ENCODE results near the gene SH3YL1.

The SH3YL1 gene

DNA sequence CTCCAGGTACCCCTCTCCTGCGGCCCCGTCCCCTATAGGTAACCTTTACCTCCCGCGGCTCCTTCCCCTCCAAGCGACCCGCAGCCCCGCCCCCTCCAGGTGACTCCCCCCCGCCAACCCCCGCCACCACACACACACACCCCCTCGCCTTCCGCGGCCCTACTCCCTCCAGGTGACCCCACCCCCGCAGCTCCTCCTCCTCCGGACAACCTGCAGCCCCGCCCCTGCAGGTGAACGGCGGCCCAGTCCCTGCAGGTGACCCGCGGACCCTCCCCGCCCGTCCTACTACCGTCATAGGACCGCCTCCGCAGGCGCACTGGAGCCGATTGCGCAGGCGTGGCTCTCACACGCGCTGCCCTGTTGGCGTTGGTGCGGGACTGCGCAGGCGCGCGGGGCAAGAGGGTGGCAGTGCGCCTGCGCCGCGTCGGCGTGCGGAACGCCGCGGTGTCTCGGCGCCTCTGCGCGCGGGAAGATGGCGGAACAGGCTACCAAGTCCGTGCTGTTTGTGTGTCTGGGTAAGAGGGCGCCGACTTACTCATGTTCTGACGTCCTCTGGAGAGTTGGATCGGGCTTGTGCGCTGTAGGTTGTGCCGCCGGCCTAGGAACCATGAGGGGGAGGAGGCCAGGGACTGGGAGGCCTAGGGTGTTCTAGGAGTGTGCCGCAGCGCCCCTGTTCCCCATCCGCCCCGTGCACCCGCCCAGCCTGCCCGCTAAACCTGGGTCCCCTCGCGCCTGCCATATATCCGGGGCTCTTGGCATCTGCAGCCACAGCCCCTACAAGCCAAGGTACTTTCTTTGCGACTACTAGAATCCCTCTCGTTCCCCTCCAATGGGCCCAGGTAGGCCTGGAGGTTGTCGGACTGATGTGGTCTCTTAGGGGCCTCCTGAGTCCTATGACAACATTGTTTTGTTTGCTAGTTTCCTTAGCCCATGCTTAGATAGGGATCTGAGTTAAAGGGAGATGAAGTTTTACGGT, 949 bp upstream of the SH3YL1 start, which contains the start of gene ACP1:
Gene ACP1 (plus strand): TSS at position 455 of the 976 bp plus-strand sequence. CDS start 18 bp downstream, at position 473.
- peaks cover 12% of the 10 kb centered on the region for H3K4me1 ChIP-seq (ENCODE audit: control insufficient read depth, insufficient read depth, low read length)
- H3K27me3 ChIP-seq (ENCODE audit: control insufficient read depth, insufficient read depth, low read length): peaks cover 11% of the 10 kb centered on the region
- peak within 1 kb of the TSS; percentile 81 for H3K4me3 ChIP-seq (ENCODE audit: low read depth, low read length)
- H3K9ac ChIP-seq (ENCODE audit: low read depth, low read length): peak within 1 kb of the TSS; percentile 87
- no peaks in the 10 kb centered on the region for H3K36me3 ChIP-seq (ENCODE audit: control insufficient read depth, insufficient read depth, low read length)
- no peaks in the 10 kb centered on the region for H3K9me3 ChIP-seq (ENCODE audit: control insufficient read depth, insufficient read depth, low read length)

DNA sequence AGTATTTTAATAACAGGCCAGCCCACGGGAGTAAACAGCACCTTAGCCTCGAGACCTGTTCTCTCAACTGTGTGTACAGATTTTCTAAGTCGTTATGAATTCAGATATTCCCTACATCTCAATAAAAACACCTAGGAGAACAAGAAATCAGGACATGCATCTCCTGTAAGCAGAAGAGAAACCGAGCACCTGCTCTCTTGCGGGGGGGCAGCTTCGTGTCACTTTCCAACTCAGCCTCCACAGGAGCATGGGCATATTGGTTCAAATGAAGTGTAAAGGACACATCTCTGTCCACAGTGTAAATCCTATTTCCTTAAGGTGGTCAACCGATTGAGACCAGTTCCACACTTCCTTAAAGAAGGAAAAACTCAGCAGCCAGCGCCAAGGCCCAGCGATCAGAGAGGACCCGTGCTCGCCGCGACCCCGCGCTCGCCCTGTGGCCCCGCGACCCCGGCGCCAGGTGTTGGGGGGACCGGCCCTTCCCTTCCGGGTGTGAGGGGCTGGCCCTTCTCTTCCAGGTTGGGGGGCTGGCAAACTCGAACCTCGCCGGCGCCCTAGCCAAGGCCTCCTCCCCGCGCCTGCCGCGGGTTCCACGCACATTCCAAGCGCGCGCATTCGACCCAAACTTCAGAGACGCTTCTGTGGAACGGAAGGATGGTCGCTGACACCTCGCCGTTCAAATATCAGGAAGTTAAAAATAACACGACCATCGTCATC, 652 bp downstream of the SH3YL1 start:
- Histone ChIP-seq H3K36me3 (ENCODE audit: control insufficient read depth, insufficient read depth, low read length) (no peaks in the 10 kb centered on the region), H3K4me3 (ENCODE audit: low read depth, low read length) (peak overlapping the region; percentile 66), H3K9ac (ENCODE audit: low read depth, low read length) (no peak overlapping the region), H3K9me3 (ENCODE audit: control insufficient read depth, insufficient read depth, low read length) (no peaks in the 10 kb centered on the region), H3K27me3 (ENCODE audit: control insufficient read depth, insufficient read depth, low read length) (peaks cover 11% of the 10 kb centered on the region), H3K4me1 (ENCODE audit: control insufficient read depth, insufficient read depth, low read length) (peaks cover 12% of the 10 kb centered on the region)

DNA sequence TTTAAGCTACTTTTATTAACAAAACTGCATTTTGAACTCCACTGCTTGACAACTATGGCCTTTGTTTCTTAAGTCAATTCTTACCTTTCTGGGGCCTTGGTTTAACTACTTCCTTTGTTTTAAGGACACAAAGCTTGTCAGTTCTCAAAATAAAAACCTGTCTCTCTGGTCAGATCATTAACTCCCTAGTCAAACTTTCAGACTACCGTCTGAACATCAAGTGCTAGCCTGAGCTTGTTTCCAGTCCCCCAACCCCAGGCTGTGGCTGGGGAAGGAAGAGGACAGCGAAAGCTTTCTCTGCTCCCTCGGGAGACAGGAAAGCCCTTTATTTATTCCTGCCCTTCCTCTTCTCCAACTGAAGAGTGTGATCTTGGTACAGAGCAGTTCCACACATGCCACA, 1.7 kb downstream of the SH3YL1 start:
- peak overlapping the region; percentile 66 for H3K4me3 ChIP-seq (ENCODE audit: low read depth, low read length)
- H3K9ac ChIP-seq (ENCODE audit: low read depth, low read length): no peak overlapping the region
- H3K9me3 ChIP-seq (ENCODE audit: control insufficient read depth, insufficient read depth, low read length): no peaks in the 10 kb centered on the region
- peaks cover 11% of the 10 kb centered on the region for H3K27me3 ChIP-seq (ENCODE audit: control insufficient read depth, insufficient read depth, low read length)
- peaks cover 11% of the 10 kb centered on the region for H3K4me1 ChIP-seq (ENCODE audit: control insufficient read depth, insufficient read depth, low read length)
- no peaks in the 10 kb centered on the region for H3K36me3 ChIP-seq (ENCODE audit: control insufficient read depth, insufficient read depth, low read length)

DNA sequence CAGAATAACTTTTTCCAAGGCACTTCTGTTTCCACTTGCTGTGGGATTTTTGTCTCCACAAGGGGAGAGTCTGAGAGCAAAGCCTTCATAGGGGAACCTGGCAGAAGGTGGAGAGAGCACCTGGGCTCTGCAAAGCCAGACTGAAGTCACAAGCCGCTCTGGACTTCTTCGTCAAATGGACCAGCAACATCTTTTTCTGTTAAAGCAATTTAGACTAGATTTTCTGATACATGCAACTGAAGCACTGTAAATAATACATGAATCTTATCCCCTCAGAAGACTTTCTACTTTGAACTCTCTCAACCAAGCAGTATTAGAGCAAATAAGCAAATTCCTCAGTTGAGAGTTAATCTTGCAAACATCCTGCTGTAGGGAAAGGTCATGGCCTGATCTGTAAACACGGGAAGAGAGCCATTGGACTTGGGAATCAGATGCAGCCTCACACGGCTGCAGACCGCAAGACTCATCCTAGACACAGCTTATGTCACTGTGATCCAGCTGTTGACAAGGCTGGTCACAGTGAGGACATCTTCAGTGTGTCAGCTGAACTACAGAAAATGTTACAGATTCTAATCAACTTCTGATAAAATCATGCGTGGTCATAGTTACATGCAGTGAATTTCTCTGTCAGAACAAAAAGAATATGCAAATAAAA, 3.2 kb downstream of the SH3YL1 start:
- Histone ChIP-seq H3K4me3 (ENCODE audit: low read depth, low read length) (no peak overlapping the region), H3K9ac (ENCODE audit: low read depth, low read length) (no peak overlapping the region), H3K9me3 (ENCODE audit: control insufficient read depth, insufficient read depth, low read length) (no peaks in the 10 kb centered on the region), H3K4me1 (ENCODE audit: control insufficient read depth, insufficient read depth, low read length) (peaks cover 2% of the 10 kb centered on the region), H3K27me3 (ENCODE audit: control insufficient read depth, insufficient read depth, low read length) (peaks cover 11% of the 10 kb centered on the region), H3K36me3 (ENCODE audit: control insufficient read depth, insufficient read depth, low read length) (no peaks in the 10 kb centered on the region)

DNA sequence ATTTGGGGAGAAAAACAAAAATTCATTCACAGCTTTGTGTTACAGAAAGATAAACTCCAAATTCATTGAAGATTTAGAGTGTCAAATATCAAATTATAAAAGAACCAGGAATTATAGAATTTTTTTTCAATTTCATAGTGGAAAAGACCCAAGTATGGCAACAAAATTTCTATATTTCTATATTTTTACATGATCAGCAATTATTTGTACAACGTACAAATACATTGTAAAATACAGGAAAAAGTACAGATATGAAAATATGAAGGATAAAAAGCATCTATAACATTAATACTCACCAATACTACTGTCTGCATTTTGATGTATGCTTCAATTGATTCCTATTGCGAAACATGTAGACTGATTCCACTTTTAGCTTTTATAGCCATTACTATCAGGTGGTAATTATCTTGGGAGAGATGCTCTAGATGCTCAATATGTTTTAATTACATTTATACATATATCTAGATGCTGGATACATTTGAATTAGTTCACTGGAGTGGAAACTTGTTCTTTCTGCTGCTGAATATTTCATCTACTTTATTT, 4.0 kb downstream of the SH3YL1 start:
- no peak overlapping the region for H3K4me3 ChIP-seq (ENCODE audit: low read depth, low read length)
- H3K36me3 ChIP-seq (ENCODE audit: control insufficient read depth, insufficient read depth, low read length): no peaks in the 10 kb centered on the region
- no peaks in the 10 kb centered on the region for H3K9me3 ChIP-seq (ENCODE audit: control insufficient read depth, insufficient read depth, low read length)
- H3K4me1 ChIP-seq (ENCODE audit: control insufficient read depth, insufficient read depth, low read length): peaks cover 2% of the 10 kb centered on the region
- peaks cover 11% of the 10 kb centered on the region for H3K27me3 ChIP-seq (ENCODE audit: control insufficient read depth, insufficient read depth, low read length)
- no peak overlapping the region for H3K9ac ChIP-seq (ENCODE audit: low read depth, low read length)

DNA sequence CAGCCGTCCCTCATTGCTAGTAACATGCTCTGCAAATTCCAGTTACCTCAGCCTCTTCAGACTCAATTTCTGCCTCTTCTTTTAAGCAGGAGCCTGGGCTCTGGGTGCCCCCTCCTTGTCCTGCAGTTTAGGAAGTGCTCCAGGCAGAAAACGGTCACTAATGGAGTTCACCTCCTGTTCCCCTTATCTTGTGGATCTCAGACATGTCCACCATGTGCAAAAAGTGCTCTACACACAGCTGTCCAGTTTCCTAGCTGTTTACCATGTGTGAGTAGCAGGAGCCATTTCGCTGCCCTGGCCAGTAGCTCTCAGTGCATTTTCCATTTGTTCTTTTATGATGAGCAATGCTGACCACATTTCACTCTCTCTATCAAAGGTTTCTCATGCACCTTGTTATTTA, 4.9 kb downstream of the SH3YL1 start:
- Histone ChIP-seq H3K27me3 (ENCODE audit: control insufficient read depth, insufficient read depth, low read length) (peaks cover 11% of the 10 kb centered on the region), H3K36me3 (ENCODE audit: control insufficient read depth, insufficient read depth, low read length) (no peaks in the 10 kb centered on the region), H3K4me3 (ENCODE audit: low read depth, low read length) (no peak overlapping the region), H3K9ac (ENCODE audit: low read depth, low read length) (no peak overlapping the region), H3K9me3 (ENCODE audit: control insufficient read depth, insufficient read depth, low read length) (no peaks in the 10 kb centered on the region), H3K4me1 (ENCODE audit: control insufficient read depth, insufficient read depth, low read length) (peaks cover 2% of the 10 kb centered on the region)

DNA sequence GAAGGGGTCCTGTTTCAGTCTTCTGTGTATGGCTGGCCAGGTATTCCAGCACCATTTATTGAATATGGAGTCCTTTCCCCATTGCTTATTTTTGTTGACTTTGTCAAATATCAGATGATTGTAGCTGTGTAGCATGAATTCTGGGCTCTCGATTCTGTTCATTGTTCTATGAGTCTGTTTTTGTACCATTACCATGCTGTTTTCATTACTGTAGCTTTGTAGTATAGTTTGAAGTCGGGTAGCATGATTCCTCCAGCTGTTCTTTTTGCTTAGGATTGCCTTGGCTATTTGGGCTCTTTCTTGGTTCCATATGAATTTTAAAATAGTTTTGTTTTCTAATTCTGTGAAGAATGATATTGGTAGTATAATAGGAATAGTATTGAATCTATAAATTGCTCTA, 6.0 kb downstream of the SH3YL1 start:
- no peaks in the 10 kb centered on the region for H3K9me3 ChIP-seq (ENCODE audit: control insufficient read depth, insufficient read depth, low read length)
- no peak overlapping the region for H3K4me3 ChIP-seq (ENCODE audit: low read depth, low read length)
- no peaks in the 10 kb centered on the region for H3K36me3 ChIP-seq (ENCODE audit: control insufficient read depth, insufficient read depth, low read length)
- H3K9ac ChIP-seq (ENCODE audit: low read depth, low read length): no peak overlapping the region
- H3K4me1 ChIP-seq (ENCODE audit: control insufficient read depth, insufficient read depth, low read length): peaks cover 2% of the 10 kb centered on the region
- peaks cover 6% of the 10 kb centered on the region for H3K27me3 ChIP-seq (ENCODE audit: control insufficient read depth, insufficient read depth, low read length)

DNA sequence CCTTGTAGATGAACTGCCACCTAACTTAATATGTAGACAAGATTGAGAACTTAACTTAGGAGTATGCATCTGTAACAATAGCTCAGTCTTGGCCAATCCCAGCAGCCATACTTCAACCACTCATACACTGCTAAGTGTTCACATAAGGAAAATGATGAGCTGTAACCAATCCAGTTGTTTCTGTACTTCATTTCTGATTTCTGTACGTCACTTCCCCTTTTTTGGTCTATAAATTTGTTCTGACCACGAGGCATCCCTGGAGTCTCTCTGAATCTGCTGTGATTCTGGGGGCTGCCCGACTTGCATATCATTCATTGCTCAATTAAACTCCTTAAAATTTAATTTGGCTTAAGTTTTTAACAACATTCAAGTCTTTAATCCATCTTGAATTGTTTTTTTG, 6.4 kb downstream of the SH3YL1 start:
- H3K36me3 ChIP-seq (ENCODE audit: control insufficient read depth, insufficient read depth, low read length): no peaks in the 10 kb centered on the region
- no peak overlapping the region for H3K9ac ChIP-seq (ENCODE audit: low read depth, low read length)
- no peak overlapping the region for H3K4me3 ChIP-seq (ENCODE audit: low read depth, low read length)
- no peaks in the 10 kb centered on the region for H3K4me1 ChIP-seq (ENCODE audit: control insufficient read depth, insufficient read depth, low read length)
- peaks cover 2% of the 10 kb centered on the region for H3K27me3 ChIP-seq (ENCODE audit: control insufficient read depth, insufficient read depth, low read length)
- no peaks in the 10 kb centered on the region for H3K9me3 ChIP-seq (ENCODE audit: control insufficient read depth, insufficient read depth, low read length)

DNA sequence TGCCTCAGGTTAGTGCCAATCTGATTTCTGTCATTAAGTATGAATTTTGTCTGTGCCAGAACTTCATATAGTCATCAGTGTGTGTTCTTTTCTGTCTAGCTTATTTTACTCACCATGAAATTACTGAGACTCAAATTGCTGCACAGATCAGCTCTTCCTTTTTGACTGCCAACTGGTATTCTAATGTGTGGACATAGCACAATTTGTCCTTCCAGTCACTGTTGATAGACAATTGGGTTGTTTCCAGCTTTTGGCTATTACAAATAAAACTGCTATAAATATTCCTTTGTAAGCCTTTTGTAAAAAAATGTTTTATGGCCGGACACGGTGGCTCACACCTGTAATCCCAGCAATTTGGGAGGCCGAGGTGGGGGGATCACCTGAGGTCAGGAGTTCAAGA, 7.7 kb downstream of the SH3YL1 start:
- Histone ChIP-seq H3K4me3 (ENCODE audit: low read depth, low read length) (no peak overlapping the region), H3K4me1 (ENCODE audit: control insufficient read depth, insufficient read depth, low read length) (no peaks in the 10 kb centered on the region), H3K9me3 (ENCODE audit: control insufficient read depth, insufficient read depth, low read length) (no peaks in the 10 kb centered on the region), H3K36me3 (ENCODE audit: control insufficient read depth, insufficient read depth, low read length) (no peaks in the 10 kb centered on the region), H3K9ac (ENCODE audit: low read depth, low read length) (no peak overlapping the region), H3K27me3 (ENCODE audit: control insufficient read depth, insufficient read depth, low read length) (no peaks in the 10 kb centered on the region)

DNA sequence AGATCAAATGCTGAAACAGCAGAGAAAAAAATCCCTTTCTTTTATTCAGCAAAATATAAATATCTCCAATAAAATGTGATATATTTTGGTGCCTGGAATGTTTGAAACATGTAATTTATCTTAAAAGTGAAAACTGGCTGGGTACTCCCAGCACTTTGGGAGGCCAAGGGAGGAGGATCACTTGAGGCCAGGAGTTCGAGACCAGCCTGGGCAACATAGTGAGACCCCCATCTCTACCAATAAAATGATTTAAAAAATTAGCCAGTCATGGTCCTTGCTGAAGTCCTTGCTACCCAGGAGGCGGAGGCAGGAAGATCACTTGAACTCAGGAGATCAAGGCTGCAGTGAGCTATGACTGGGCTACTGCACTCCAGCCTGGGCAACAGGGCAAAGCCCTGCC, 8.6 kb downstream of the SH3YL1 start:
- H3K9ac ChIP-seq (ENCODE audit: low read depth, low read length): no peak overlapping the region
- H3K4me3 ChIP-seq (ENCODE audit: low read depth, low read length): no peak overlapping the region
- H3K27me3 ChIP-seq (ENCODE audit: control insufficient read depth, insufficient read depth, low read length): no peaks in the 10 kb centered on the region
- H3K36me3 ChIP-seq (ENCODE audit: control insufficient read depth, insufficient read depth, low read length): no peaks in the 10 kb centered on the region
- H3K4me1 ChIP-seq (ENCODE audit: control insufficient read depth, insufficient read depth, low read length): no peaks in the 10 kb centered on the region
- H3K9me3 ChIP-seq (ENCODE audit: control insufficient read depth, insufficient read depth, low read length): no peaks in the 10 kb centered on the region

DNA sequence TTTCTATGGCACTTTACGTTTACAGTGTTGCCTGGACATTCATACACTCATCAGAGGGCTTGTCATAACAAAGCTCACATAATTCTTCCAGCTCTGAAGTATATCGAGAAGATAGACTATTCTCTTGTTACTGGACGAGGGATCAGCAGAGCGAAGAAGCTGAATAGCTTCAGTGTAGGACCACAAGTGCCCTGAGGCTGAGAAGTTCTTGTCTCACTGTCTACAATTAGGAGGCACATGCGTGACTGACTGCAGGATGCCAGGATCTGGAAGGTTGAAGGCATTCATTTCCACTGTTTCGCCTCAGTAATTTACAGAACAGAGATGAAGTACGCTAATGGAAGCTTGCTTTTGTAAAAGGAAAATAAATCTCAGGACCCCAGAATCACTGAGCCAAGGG, 9.6 kb downstream of the SH3YL1 start:
- Histone ChIP-seq H3K4me1 (ENCODE audit: control insufficient read depth, insufficient read depth, low read length) (no peaks in the 10 kb centered on the region), H3K4me3 (ENCODE audit: low read depth, low read length) (no peak overlapping the region), H3K9ac (ENCODE audit: low read depth, low read length) (no peak overlapping the region), H3K36me3 (ENCODE audit: control insufficient read depth, insufficient read depth, low read length) (no peaks in the 10 kb centered on the region), H3K27me3 (ENCODE audit: control insufficient read depth, insufficient read depth, low read length) (no peaks in the 10 kb centered on the region), H3K9me3 (ENCODE audit: control insufficient read depth, insufficient read depth, low read length) (no peaks in the 10 kb centered on the region)

Data from iPS-15b (cell line).